Panc1 (cell line): ENCODE results near the gene PALB2. TPM values are rescaled to one million over a fixed set of nuclear protein-coding genes. Genes with fewer than 3 reads are reported as not detected.

Experiments
- ATAC-seq: fragments of 200-7000 bp; cut with Tn5 transposase; 2 replicates; pipeline ENCODE4 v1.9.1; 2020; ENCODE audit warnings: mild to moderate bottlenecking, moderate library complexity
- BruUV-seq: library from RNA; stranded (reverse); fragments of 400-500 nt; replicated peaks from 2 replicates; lab custom pipeline; 2021; lab: Mats Ljungman, UMichigan
- CTCF ChIA-PET: fragments of 300-600 bp; sonication (Branson Sonifier 250); formaldehyde crosslinking; loops from one replicate; lab custom pipeline; 2022; ENCODE audit warnings: antibody characterized with exemption; lab: Charles Lee
- POLR2A ChIA-PET: fragments of 300-600 bp; sonication (Branson Sonifier 250); formaldehyde crosslinking; loops from one replicate; lab custom pipeline; 2022; ENCODE audit warnings: antibody characterized with exemption; lab: Charles Lee
- DNase-seq: peaks from one replicate; pipeline ENCODE4 v3.0.0-alpha.2; 2010; ENCODE audit warnings: low read depth, low spot score
- H3K27ac ChIP-seq: 2 replicates; pipeline ENCODE4 v1.5.1; 2011; ENCODE audit warnings: mild to moderate bottlenecking, low read length, inconsistent platforms
- H3K27me3 ChIP-seq: fragments of 200-500 bp; sonication (Bioruptor generic); 2 replicates; pipeline ENCODE4 v1.6.0; 2014; ENCODE audit warnings: low read length, inconsistent platforms; ENCODE audit not compliant: control insufficient read depth, insufficient read depth
- H3K36me3 ChIP-seq: fragments of 200-500 bp; sonication (Bioruptor generic); 2 replicates; pipeline ENCODE4 v1.5.1; 2014; ENCODE audit warnings: inconsistent platforms, mild to moderate bottlenecking, low read length, moderate library complexity; ENCODE audit not compliant: control insufficient read depth, insufficient read depth
- H3K4me1 ChIP-seq: 2 replicates; pipeline ENCODE4 v1.5.1; 2011; ENCODE audit warnings: inconsistent platforms, mild to moderate bottlenecking, low read length, moderate library complexity; ENCODE audit not compliant: control insufficient read depth, insufficient read depth
- H3K4me3 ChIP-seq, 2 experiments: 2 replicates each; pipeline ENCODE4 v1.5.1; 2011 to 2012; ENCODE audit warnings: low read depth in 2 of 2, low read length in 2 of 2, mild to moderate bottlenecking in 2 of 2, inconsistent platforms in 1 of 2, moderate library complexity in 1 of 2
- H3K9me3 ChIP-seq: fragments of 200-500 bp; sonication (Bioruptor generic); 2 replicates; pipeline ENCODE4 v1.5.1; 2014; ENCODE audit warnings: low read depth, mild to moderate bottlenecking, inconsistent platforms, low read length, moderate library complexity; ENCODE audit not compliant: control insufficient read depth, insufficient read depth
- CTCF ChIP-seq: fragments of 450-650 bp; IDR thresholded peaks from 2 replicates; pipeline ENCODE4 v1.5.1; 2017; ENCODE audit warnings: mild to moderate bottlenecking
- POLR2AphosphoS5 ChIP-seq: IDR thresholded peaks from 2 replicates; pipeline ENCODE4 v1.6.1; 2012; ENCODE audit warnings: mild to moderate bottlenecking, low read depth, low read length, moderate library complexity
- REST ChIP-seq, 2 experiments: IDR thresholded peaks; 2 replicates each; pipeline ENCODE4 v1.6.1; 2011 to 2012; ENCODE audit warnings: low read depth in 2 of 2, control low read depth in 1 of 2, low read length in 1 of 2, mild to moderate bottlenecking in 1 of 2, moderate library complexity in 1 of 2; ENCODE audit not compliant: insufficient read depth in 1 of 2
- SIN3A ChIP-seq: IDR thresholded peaks from 2 replicates; pipeline ENCODE4 v1.6.1; 2012; ENCODE audit warnings: low read depth, mild to moderate bottlenecking, low read length, moderate library complexity, borderline replicate concordance; ENCODE audit not compliant: insufficient read depth
- TCF7L2 ChIP-seq: IDR thresholded peaks from 2 replicates; pipeline ENCODE4 v1.6.1; 2011; ENCODE audit warnings: mild to moderate bottlenecking, low read depth, low read length, inconsistent platforms
- in situ Hi-C: cut with HindIII; loops from 2 replicates; pipeline ENCODE4 v1.10.0; 2016; ENCODE audit warnings: low sequenced_read_pairs, low pct_unique_long_range_greater_than_20kb
- intact Hi-C: fragments of 100-400 bp; cut with micrococcal nuclease; formaldehyde crosslinking; loops from one replicate; pipeline ENCODE4 v1.10.0; 2022; ENCODE audit not compliant: unreplicated experiment
- total RNA-seq: library from RNA; stranded (reverse); gene quantifications from one replicate; pipeline ENCODE4 v1.2.1, GENCODE V29; 2021; ENCODE audit not compliant: unreplicated experiment

PALB2 gene
- total RNA-seq, 1 experiment from 2014 or later: 21.7 TPM

GRCh38 chr16:23629516-23629915 is 11.6 kb downstream of the PALB2 start:
- BruUV-seq: no TSS peak
- in situ Hi-C loops: no loop called here

GRCh38 chr16:23624092-23624491 is 17.0 kb downstream of the PALB2 start:
- H3K4me3 ChIP-seq: no peak overlapping the region
- CTCF ChIA-PET: no interaction called here
- no peaks in the 10 kb centered on the region for H3K4me1 ChIP-seq
- H3K27ac ChIP-seq: no peak overlapping the region
- in situ Hi-C loops: no loop called here
- no peak for TF ChIP-seq TCF7L2
- TF ChIP-seq POLR2AphosphoS5: no peak
- POLR2A ChIA-PET: no interaction called here
- DNase-seq (no peak), ATAC-seq (no peak)
- H3K9me3 ChIP-seq: no peaks in the 10 kb centered on the region
- BruUV-seq: no TSS peak
- intact Hi-C loops: no loop called here
- peaks cover 13% of the 10 kb centered on the region for H3K36me3 ChIP-seq
- H3K27me3 ChIP-seq: no peaks in the 10 kb centered on the region

More at GRCh38 chr16:23629516-23629915, 11.6 kb downstream of the PALB2 start:
- Histone ChIP-seq H3K36me3 (peaks cover 10% of the 10 kb centered on the region), H3K9me3 (no peaks in the 10 kb centered on the region), H3K27ac (no peak overlapping the region), H3K4me3 (no peak overlapping the region), H3K27me3 (no peaks in the 10 kb centered on the region), H3K4me1 (no peaks in the 10 kb centered on the region)
- POLR2A ChIA-PET: no interaction called here
- CTCF ChIA-PET: no interaction called here
- no peak for DNase-seq
- no peak for TF ChIP-seq SIN3A
- intact Hi-C loops: no loop called here
- no peak for ATAC-seq

GRCh38 chr16:23615805-23616204 is 25.3 kb downstream of the PALB2 start:
- no peak overlapping the region for H3K4me3 ChIP-seq
- H3K36me3 ChIP-seq: 0 out of 2 replicates have a peak, but pooled peaks cover 3% of the 10 kb centered on the region
- intact Hi-C loops (no loop called here), in situ Hi-C loops (no loop called here)
- DNase-seq (no peak), ATAC-seq (no peak)
- POLR2A ChIA-PET: no interaction called here
- BruUV-seq: no TSS peak
- TF ChIP-seq REST (IDR thresholded peaks at IDR 0.05; ENCODE audit: insufficient read depth in 1 of 2, low read depth in 2 of 2, low read length in 1 of 2): no peak
- TF ChIP-seq TCF7L2: no peak
- TF ChIP-seq SIN3A: no peak
- H3K27ac ChIP-seq: no peak overlapping the region
- CTCF ChIA-PET: no interaction called here
- H3K4me1 ChIP-seq: no peaks in the 10 kb centered on the region
- no peaks in the 10 kb centered on the region for H3K9me3 ChIP-seq
- H3K27me3 ChIP-seq: no peaks in the 10 kb centered on the region

- TF ChIP-seq TCF7L2 (no peak), REST (IDR thresholded peaks at IDR 0.05; ENCODE audit: insufficient read depth in 1 of 2, low read depth in 2 of 2, low read length in 1 of 2) (no peak), POLR2AphosphoS5 (no peak), CTCF (no peak), SIN3A (no peak)
- intact Hi-C loops (no loop called here), in situ Hi-C loops (no loop called here)
- Histone ChIP-seq H3K4me3 (no peak overlapping the region), H3K36me3 (0 out of 2 replicates have a peak, but pooled peaks cover 5% of the 10 kb centered on the region), H3K4me1 (peaks cover 8% of the 10 kb centered on the region), H3K27me3 (no peaks in the 10 kb centered on the region), H3K9me3 (no peaks in the 10 kb centered on the region), H3K27ac (no peak overlapping the region)
- no TSS peak for BruUV-seq
- ChIA-PET POLR2A (no interaction called here), CTCF (no interaction called here)
- no peak for ATAC-seq
- DNase-seq: no peak
Observed at GRCh38 chr16:23611936-23612335, 29.2 kb downstream of the PALB2 start.
